Activated CD4-positive, alpha-beta T cell treated with anti-CD3 and anti-CD28 coated beads, Interleukin-2, amount 50 U/mL, for 48 hours (primary cell): Measurements from ENCODE around the gene FOSL2.

Source experiments
- DNase-seq, 2 experiments: peaks; one replicate each; pipeline ENCODE4 v3.0.0-alpha.2; 2020

The FOSL2 gene

GRCh38 chr2:28413899-28414295, 21.2 kb downstream of the FOSL2 start:
- DNase-seq: no peak

GRCh38 chr2:28414583-28414982, 21.9 kb downstream of the FOSL2 start:
- DNase-seq: no peak

GRCh38 chr2:28415010-28415409, 22.4 kb downstream of the FOSL2 start:
- no peak for DNase-seq

GRCh38 chr2:28415715-28416114, 23.1 kb downstream of the FOSL2 start:
- DNase-seq: no peak

GRCh38 chr2:28419003-28419402, 26.3 kb downstream of the FOSL2 start:
- DNase-seq: no peak

GRCh38 chr2:28419443-28420270, 27.0 kb downstream of the FOSL2 start:
- no peak for DNase-seq

GRCh38 chr2:28420722-28421121, 28.1 kb downstream of the FOSL2 start:
- no peak for DNase-seq

- DNase-seq: no peak
Observed at GRCh38 chr2:28422908-28423741, 30.5 kb downstream of the FOSL2 start.

- no peak for DNase-seq
Observed at GRCh38 chr2:28423856-28424605, 31.4 kb downstream of the FOSL2 start.

- DNase-seq: no peak
Observed at GRCh38 chr2:28424799-28425463, 32.3 kb downstream of the FOSL2 start.

- DNase-seq: no peak
Observed at GRCh38 chr2:28425464-28425835, 32.8 kb downstream of the FOSL2 start.

- no peak for DNase-seq
Observed at GRCh38 chr2:28427741-28428415, 35.2 kb downstream of the FOSL2 start.

GRCh38 chr2:28428486-28428885, 35.8 kb downstream of the FOSL2 start:
- no peak for DNase-seq

- DNase-seq: no peak
Observed at GRCh38 chr2:28429636-28430376, 37.1 kb downstream of the FOSL2 start.

GRCh38 chr2:28430377-28430765, 37.7 kb downstream of the FOSL2 start:
- no peak for DNase-seq

GRCh38 chr2:28430788-28431418, 38.2 kb downstream of the FOSL2 start:
- no peak for DNase-seq

- DNase-seq: no peak
Observed at GRCh38 chr2:28431741-28432140, 39.1 kb downstream of the FOSL2 start.

GRCh38 chr2:28432362-28432761, 39.7 kb downstream of the FOSL2 start:
- no peak for DNase-seq

- DNase-seq: no peak
Observed at GRCh38 chr2:28433215-28433614, 40.6 kb downstream of the FOSL2 start.

- DNase-seq: no peak
Observed at GRCh38 chr2:28433935-28434599, 41.4 kb downstream of the FOSL2 start.
